Measurements from ENCODE around the gene CCNG2.

DNA sequence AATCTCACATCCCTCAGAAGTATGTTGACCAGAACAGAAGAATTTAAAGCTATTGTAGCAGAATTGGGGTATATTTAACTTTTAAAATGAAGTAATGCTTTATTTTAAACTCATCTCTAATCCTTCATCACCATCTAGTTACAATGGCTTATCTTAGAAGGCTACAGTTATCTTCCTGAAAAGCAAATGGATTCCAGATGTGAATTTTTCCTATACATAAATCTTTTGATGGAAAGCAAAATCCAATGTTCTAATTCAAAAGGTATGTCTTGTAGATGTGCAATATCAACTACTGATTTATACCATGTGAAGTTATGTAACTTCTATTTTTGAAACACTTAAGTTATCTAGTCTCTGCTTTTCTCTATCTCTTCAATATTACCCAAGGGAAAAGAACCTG, 47.6 kb downstream of the CCNG2 start:
- TF ChIP-seq POLR2A (IDR thresholded peaks at IDR 0.05) (no peak), POLR2AphosphoS5 (IDR thresholded peaks at IDR 0.05) (no peak)
- TF ChIP-seq, protein P1, sequence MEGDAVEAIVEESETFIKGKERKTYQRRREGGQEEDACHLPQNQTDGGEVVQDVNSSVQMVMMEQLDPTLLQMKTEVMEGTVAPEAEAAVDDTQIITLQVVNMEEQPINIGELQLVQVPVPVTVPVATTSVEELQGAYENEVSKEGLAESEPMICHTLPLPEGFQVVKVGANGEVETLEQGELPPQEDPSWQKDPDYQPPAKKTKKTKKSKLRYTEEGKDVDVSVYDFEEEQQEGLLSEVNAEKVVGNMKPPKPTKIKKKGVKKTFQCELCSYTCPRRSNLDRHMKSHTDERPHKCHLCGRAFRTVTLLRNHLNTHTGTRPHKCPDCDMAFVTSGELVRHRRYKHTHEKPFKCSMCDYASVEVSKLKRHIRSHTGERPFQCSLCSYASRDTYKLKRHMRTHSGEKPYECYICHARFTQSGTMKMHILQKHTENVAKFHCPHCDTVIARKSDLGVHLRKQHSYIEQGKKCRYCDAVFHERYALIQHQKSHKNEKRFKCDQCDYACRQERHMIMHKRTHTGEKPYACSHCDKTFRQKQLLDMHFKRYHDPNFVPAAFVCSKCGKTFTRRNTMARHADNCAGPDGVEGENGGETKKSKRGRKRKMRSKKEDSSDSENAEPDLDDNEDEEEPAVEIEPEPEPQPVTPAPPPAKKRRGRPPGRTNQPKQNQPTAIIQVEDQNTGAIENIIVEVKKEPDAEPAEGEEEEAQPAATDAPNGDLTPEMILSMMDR (IDR thresholded peaks at IDR 0.05): no peak
